ENCODE results near the gene ZNF224.

DNA sequence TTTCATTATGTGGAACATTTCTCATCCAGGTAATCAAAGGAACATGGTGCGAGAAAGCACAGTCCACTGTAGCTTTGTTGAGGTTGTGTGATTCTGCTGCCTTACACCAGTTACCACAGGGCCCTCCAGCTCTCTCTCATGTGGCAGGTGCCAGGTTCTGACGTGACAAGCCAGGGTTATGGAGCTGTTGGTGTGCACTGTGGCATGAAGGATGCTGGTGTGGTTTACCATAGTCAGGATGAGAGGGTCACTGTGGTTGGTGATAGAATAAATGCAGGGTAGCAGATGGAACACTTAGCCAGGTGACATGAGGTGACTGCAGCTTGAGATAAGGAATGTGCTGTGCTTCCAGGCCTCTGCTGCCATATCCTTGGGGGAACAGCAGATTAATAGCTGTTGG is 34.9 kb upstream of the ZNF224 start:
- TF ChIP-seq, protein P1, sequence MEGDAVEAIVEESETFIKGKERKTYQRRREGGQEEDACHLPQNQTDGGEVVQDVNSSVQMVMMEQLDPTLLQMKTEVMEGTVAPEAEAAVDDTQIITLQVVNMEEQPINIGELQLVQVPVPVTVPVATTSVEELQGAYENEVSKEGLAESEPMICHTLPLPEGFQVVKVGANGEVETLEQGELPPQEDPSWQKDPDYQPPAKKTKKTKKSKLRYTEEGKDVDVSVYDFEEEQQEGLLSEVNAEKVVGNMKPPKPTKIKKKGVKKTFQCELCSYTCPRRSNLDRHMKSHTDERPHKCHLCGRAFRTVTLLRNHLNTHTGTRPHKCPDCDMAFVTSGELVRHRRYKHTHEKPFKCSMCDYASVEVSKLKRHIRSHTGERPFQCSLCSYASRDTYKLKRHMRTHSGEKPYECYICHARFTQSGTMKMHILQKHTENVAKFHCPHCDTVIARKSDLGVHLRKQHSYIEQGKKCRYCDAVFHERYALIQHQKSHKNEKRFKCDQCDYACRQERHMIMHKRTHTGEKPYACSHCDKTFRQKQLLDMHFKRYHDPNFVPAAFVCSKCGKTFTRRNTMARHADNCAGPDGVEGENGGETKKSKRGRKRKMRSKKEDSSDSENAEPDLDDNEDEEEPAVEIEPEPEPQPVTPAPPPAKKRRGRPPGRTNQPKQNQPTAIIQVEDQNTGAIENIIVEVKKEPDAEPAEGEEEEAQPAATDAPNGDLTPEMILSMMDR (IDR thresholded peaks at IDR 0.05), result no peak
- no peak for TF ChIP-seq POLR2AphosphoS5 (IDR thresholded peaks at IDR 0.05)
- TF ChIP-seq POLR2A (IDR thresholded peaks at IDR 0.05), result no peak
